Activated naive CD4-positive, alpha-beta T cell treated with anti-CD3 and anti-CD28 coated beads, Interleukin-2, amount 10 ng/mL, durations not matched to agents 7 days and 5 days (primary cell): ENCODE data around the gene CACNB4.

Experiments
- CTCF ChIA-PET: fragments of 350-600 bp; sonication (Branson Sonifier 250); formaldehyde crosslinking; loops from one replicate; lab custom pipeline; 2021; ENCODE audit warnings: antibody characterized with exemption; lab: Charles Lee
- DNase-seq: peaks from one replicate; pipeline ENCODE4 v3.0.0-alpha.2; 2020
- H3K27ac Mint-ChIP-seq: one replicate; pipeline ENCODE4 v1.8.0; 2021; ENCODE audit warnings: mild to moderate bottlenecking, moderate library complexity, mixed read lengths
- H3K27me3 Mint-ChIP-seq: one replicate; pipeline ENCODE4 v1.8.0; 2021; ENCODE audit warnings: mild to moderate bottlenecking, mixed read lengths
- H3K36me3 Mint-ChIP-seq: one replicate; pipeline ENCODE4 v1.8.0; 2021; ENCODE audit warnings: mixed read lengths
- H3K4me1 Mint-ChIP-seq: one replicate; pipeline ENCODE4 v1.8.0; 2021; ENCODE audit warnings: mixed read lengths
- H3K4me3 Mint-ChIP-seq: one replicate; pipeline ENCODE4 v1.8.0; 2021; ENCODE audit warnings: mild to moderate bottlenecking, moderate library complexity, mixed read lengths
- H3K9me3 Mint-ChIP-seq: one replicate; pipeline ENCODE4 v1.8.0; 2021; ENCODE audit warnings: mixed read lengths

CACNB4 gene

DNA sequence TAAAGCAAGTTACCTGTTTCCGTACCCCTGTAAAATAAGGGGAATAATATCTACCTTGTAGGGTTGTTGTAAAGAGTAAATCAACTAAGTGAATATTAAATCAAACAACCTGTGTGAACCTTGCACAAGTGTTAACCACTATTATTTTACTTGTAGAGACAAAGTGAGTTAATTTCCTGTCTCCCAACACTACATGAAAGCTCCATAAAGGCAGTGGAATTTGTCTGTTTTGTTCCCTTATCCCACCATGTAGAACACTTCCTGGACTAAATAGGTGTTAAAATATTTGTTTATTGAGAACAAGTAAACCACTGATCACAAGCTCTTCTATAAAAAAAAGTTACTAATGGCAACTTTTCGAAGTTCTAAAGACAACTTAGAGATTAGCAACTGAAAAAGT is 274.0 kb downstream of the CACNB4 start:
- H3K27ac Mint-ChIP-seq, result no peak overlapping the region
- no peaks in the 10 kb centered on the region for H3K9me3 Mint-ChIP-seq
- H3K36me3 Mint-ChIP-seq, result peaks cover 32% of the 10 kb centered on the region
- CTCF ChIA-PET, result interaction anchor here (1.5 kb wide), 1 partner anchor 18 kb away, joined by 3 read pairs; no protein-coding TSS in a partner anchor
- no peak overlapping the region for H3K4me3 Mint-ChIP-seq
- no peak for DNase-seq
- H3K4me1 Mint-ChIP-seq, result peaks cover 60% of the 10 kb centered on the region
- H3K27me3 Mint-ChIP-seq, result no peaks in the 10 kb centered on the region

GRCh38 chr2:151823651-151824050 is 275.2 kb downstream of the CACNB4 start:
- CTCF ChIA-PET, result interaction anchor here (1.5 kb wide), 1 partner anchor 17 kb away, joined by 3 read pairs; no protein-coding TSS in a partner anchor

GRCh38 chr2:151819920-151820319 is 278.9 kb downstream of the CACNB4 start:
- Mint-ChIP-seq H3K4me1 (peaks cover 30% of the 10 kb centered on the region), H3K27ac (no peak overlapping the region), H3K4me3 (no peak overlapping the region), H3K9me3 (no peaks in the 10 kb centered on the region), H3K36me3 (peaks cover 26% of the 10 kb centered on the region), H3K27me3 (no peaks in the 10 kb centered on the region)
- CTCF ChIA-PET, result interaction anchor here (1.0 to 1.3 kb wide), 2 partner anchors 9 to 10 kb away, joined by 3 read pairs; no protein-coding TSS in a partner anchor
- DNase-seq, result no peak

More at GRCh38 chr2:151823651-151824050, 275.2 kb downstream of the CACNB4 start:
- no peaks in the 10 kb centered on the region for H3K27me3 Mint-ChIP-seq
- H3K27ac Mint-ChIP-seq, result no peak overlapping the region
- peaks cover 52% of the 10 kb centered on the region for H3K4me1 Mint-ChIP-seq
- no peak for DNase-seq
- H3K4me3 Mint-ChIP-seq, result no peak overlapping the region
- peaks cover 32% of the 10 kb centered on the region for H3K36me3 Mint-ChIP-seq
- no peaks in the 10 kb centered on the region for H3K9me3 Mint-ChIP-seq

- Mint-ChIP-seq H3K4me3 (no peak overlapping the region), H3K27me3 (no peaks in the 10 kb centered on the region)
- CTCF ChIA-PET, result interaction anchor here (1.8 kb wide), 1 partner anchor 12 kb away, joined by 5 read pairs; no protein-coding TSS in a partner anchor
Observed at GRCh38 chr2:151817929-151818328, 280.9 kb downstream of the CACNB4 start.

DNA sequence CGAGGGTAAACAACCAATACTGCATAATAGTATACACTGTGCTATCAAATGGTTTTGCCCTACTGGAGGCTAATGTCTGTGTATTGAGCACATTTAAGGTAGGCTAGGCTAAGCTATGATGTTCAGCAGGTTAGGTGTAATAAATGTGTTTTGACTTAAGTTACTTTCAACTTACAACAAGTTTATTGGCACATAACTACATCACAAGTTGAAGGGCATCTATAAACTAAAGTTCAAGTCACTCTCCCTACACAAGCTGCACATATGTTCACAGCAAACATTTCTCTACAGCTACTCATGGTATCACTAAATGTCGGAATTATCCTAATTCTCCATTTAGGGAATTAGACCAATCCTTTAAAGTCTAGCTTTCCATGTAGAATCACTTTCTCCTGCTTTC is 282.0 kb downstream of the CACNB4 start:
- Mint-ChIP-seq H3K9me3 (no peaks in the 10 kb centered on the region), H3K36me3 (peaks cover 28% of the 10 kb centered on the region), H3K4me1 (peaks cover 9% of the 10 kb centered on the region), H3K27me3 (no peaks in the 10 kb centered on the region), H3K4me3 (no peak overlapping the region), H3K27ac (no peak overlapping the region)
- CTCF ChIA-PET, result interaction anchor here (1.7 to 1.8 kb wide), 2 partner anchors 10 to 11 kb away, joined by 3 to 5 read pairs; no protein-coding TSS in a partner anchor
- no peak for DNase-seq

More at GRCh38 chr2:151817929-151818328, 280.9 kb downstream of the CACNB4 start:
- Mint-ChIP-seq H3K9me3 (no peaks in the 10 kb centered on the region), H3K4me1 (peaks cover 16% of the 10 kb centered on the region), H3K36me3 (peaks cover 29% of the 10 kb centered on the region), H3K27ac (no peak overlapping the region)
- DNase-seq, result no peak

GRCh38 chr2:151815821-151816489 is 282.9 kb downstream of the CACNB4 start:
- Mint-ChIP-seq H3K4me3 (no peak overlapping the region), H3K9me3 (no peaks in the 10 kb centered on the region), H3K27me3 (no peaks in the 10 kb centered on the region), H3K4me1 (peaks cover 5% of the 10 kb centered on the region), H3K36me3 (peaks cover 29% of the 10 kb centered on the region), H3K27ac (no peak overlapping the region)
- no peak for DNase-seq
- CTCF ChIA-PET, result interaction anchor here (1.7 kb wide), 1 partner anchor 9 kb away, joined by 3 read pairs; no protein-coding TSS in a partner anchor

DNA sequence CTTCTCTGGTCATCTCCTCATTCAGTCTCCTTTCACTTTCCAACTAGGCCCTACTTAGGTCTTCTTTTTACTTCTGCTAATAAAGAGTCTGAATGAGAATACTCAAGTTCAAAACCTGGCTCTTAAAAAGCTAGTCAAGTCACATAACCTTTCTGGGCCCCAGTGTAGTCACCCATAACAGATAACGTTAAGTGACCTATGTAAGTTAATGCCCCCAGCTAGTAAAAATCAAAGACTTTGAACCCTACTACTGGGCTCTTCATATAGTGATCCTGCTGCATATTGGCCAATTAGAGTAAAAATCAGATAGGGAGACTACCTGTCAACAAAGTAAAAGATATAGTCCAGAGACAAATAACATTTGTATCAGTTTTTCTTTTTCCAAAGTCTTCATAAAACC is 288.4 kb downstream of the CACNB4 start:
- Mint-ChIP-seq H3K4me1 (peaks cover 12% of the 10 kb centered on the region), H3K9me3 (no peaks in the 10 kb centered on the region), H3K27ac (no peak overlapping the region), H3K27me3 (no peaks in the 10 kb centered on the region), H3K4me3 (no peak overlapping the region), H3K36me3 (peaks cover 29% of the 10 kb centered on the region)
- DNase-seq, result no peak
- CTCF ChIA-PET, result interaction anchor here (1.1 kb wide), 2 partner anchors 9 to 12 kb away, joined by 3 read pairs; no protein-coding TSS in a partner anchor

DNA sequence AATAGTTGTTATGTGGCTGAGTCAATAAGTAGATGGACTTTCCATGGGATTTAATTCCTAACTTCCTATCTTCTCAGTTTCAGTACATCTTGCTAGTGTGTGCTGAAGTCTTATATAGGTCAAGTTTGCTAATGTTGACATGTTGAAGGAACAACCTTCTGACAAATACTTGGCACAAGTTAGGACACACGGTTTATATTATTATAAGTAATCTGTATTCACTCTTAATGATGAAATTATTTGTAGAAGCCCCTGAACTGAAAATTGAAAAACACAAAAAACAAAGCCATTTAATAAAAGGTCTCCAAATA is 289.8 kb downstream of the CACNB4 start:
- Mint-ChIP-seq H3K4me3 (no peak overlapping the region), H3K27ac (no peak overlapping the region), H3K9me3 (no peaks in the 10 kb centered on the region), H3K27me3 (no peaks in the 10 kb centered on the region), H3K36me3 (peaks cover 27% of the 10 kb centered on the region), H3K4me1 (peaks cover 12% of the 10 kb centered on the region)
- no peak for DNase-seq
- CTCF ChIA-PET, result interaction anchor here (1.7 kb wide), 1 partner anchor 10 kb away, joined by 4 read pairs; no protein-coding TSS in a partner anchor

GRCh38 chr2:151808258-151809072 is 290.4 kb downstream of the CACNB4 start:
- Mint-ChIP-seq H3K27me3 (no peaks in the 10 kb centered on the region), H3K9me3 (no peaks in the 10 kb centered on the region), H3K4me3 (no peak overlapping the region), H3K4me1 (peaks cover 12% of the 10 kb centered on the region), H3K36me3 (peaks cover 26% of the 10 kb centered on the region), H3K27ac (peak overlapping the region; percentile 38)
- DNase-seq, result peak; percentile 21
- CTCF ChIA-PET, result interaction anchor here (1.7 kb wide), 1 partner anchor 10 kb away, joined by 4 read pairs; no protein-coding TSS in a partner anchor

- H3K27ac Mint-ChIP-seq, result no peak overlapping the region
- CTCF ChIA-PET, result interaction anchor here (1.2 kb wide), 1 partner anchor 11 kb away, joined by 5 read pairs; no protein-coding TSS in a partner anchor
- H3K4me3 Mint-ChIP-seq, result no peak overlapping the region
- no peak for DNase-seq
- no peaks in the 10 kb centered on the region for H3K9me3 Mint-ChIP-seq
- H3K36me3 Mint-ChIP-seq, result peaks cover 22% of the 10 kb centered on the region
- H3K27me3 Mint-ChIP-seq, result no peaks in the 10 kb centered on the region
- H3K4me1 Mint-ChIP-seq, result peaks cover 12% of the 10 kb centered on the region
Observed at GRCh38 chr2:151805961-151806360, 292.9 kb downstream of the CACNB4 start.

- DNase-seq, result no peak
- peaks cover 11% of the 10 kb centered on the region for H3K4me1 Mint-ChIP-seq
Observed at GRCh38 chr2:151805343-151805742, 293.5 kb downstream of the CACNB4 start.

DNA sequence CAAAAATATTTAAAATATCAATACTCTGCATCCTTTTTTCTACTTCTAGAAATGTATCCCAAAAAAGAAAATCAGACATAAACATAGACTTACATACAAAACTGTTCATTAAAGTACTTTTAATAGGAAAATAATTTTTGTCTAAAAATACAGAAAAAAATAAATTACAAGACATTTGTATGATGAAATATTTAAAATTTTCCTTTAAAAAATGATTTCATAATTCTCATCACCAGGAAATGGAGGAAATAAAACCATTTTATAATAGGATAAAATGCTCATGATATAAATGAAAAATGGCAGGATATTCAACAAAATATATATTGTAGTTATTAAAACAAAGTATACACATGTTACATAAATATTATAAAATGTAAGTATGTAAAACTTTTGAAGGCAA is 295.0 kb downstream of the CACNB4 start:
- Mint-ChIP-seq H3K27me3 (no peaks in the 10 kb centered on the region), H3K4me1 (peaks cover 5% of the 10 kb centered on the region), H3K36me3 (peaks cover 17% of the 10 kb centered on the region), H3K9me3 (no peaks in the 10 kb centered on the region), H3K27ac (no peak overlapping the region), H3K4me3 (no peak overlapping the region)
- CTCF ChIA-PET, result no interaction called here
- no peak for DNase-seq

More at GRCh38 chr2:151805343-151805742, 293.5 kb downstream of the CACNB4 start:
- Mint-ChIP-seq H3K36me3 (peaks cover 17% of the 10 kb centered on the region), H3K27me3 (no peaks in the 10 kb centered on the region), H3K27ac (no peak overlapping the region), H3K4me3 (no peak overlapping the region), H3K9me3 (no peaks in the 10 kb centered on the region)
- CTCF ChIA-PET, result interaction anchor here (1.2 kb wide), 1 partner anchor 12 kb away, joined by 5 read pairs; no protein-coding TSS in a partner anchor

DNA sequence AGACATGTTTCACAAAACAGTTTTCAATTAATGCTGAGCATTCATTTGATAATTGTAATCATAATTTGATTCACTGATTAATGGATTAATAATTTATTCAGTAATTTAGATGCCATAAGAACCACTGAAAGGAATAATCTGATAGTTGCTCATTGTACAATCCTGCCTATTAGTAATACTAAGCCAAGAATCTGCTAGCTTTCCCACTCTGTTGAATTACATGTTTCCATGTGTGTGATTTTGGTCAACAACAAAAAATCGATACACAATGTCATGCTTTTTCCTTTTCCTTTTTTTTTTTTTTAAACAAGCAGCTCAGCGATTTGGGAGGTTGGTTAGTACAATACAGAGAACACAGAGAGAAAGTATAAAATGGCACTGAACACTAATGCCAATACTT is 296.5 kb downstream of the CACNB4 start:
- H3K36me3 Mint-ChIP-seq, result peaks cover 21% of the 10 kb centered on the region
- no peaks in the 10 kb centered on the region for H3K27me3 Mint-ChIP-seq
- no peak overlapping the region for H3K27ac Mint-ChIP-seq
- no peaks in the 10 kb centered on the region for H3K4me1 Mint-ChIP-seq
- no peak for DNase-seq
- H3K9me3 Mint-ChIP-seq, result no peaks in the 10 kb centered on the region
- CTCF ChIA-PET, result no interaction called here
- no peak overlapping the region for H3K4me3 Mint-ChIP-seq

DNA sequence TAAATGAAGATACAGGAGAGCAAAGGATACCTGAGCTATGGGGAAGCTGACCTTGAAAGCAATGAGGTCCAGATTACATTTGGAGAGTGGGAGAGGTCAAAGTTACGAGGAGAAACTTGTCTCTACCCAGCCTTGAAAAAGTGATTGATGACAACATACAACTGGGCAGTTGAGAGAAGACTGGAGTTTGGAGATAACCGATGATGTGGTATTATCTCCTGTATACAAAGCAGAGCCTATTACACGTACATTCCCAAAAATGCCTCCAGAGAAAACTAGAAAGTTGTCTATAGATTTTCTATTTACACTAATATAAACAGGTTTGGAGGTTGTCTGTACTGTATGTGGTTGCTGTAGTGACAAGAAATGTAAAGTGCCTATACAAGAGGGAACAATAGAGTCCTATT is 299.0 kb downstream of the CACNB4 start:
- Mint-ChIP-seq H3K27ac (no peak overlapping the region), H3K4me3 (no peak overlapping the region), H3K36me3 (peaks cover 37% of the 10 kb centered on the region), H3K9me3 (no peaks in the 10 kb centered on the region), H3K4me1 (no peaks in the 10 kb centered on the region), H3K27me3 (no peaks in the 10 kb centered on the region)
- no peak for DNase-seq
- CTCF ChIA-PET, result no interaction called here
